ENCODE results near the gene PHACTR4. TPM values are rescaled to one million over a fixed set of nuclear protein-coding genes. Genes with fewer than 3 reads are reported as not detected.

Gene PHACTR4
- total and polyA plus RNA-seq, 10 of the 15 experiments (the other 5 are each of a cell fraction or from before 2014, with no cell fraction given) = 8.9 to 34.2 (median 12.5) TPM

- TF ChIP-seq IRF3 (IDR thresholded peaks at IDR 0.05) = no peak
These were observed 30.0 kb upstream of the PHACTR4 start (continued) for GRCh38 chr1:28339551-28339950.

DNA sequence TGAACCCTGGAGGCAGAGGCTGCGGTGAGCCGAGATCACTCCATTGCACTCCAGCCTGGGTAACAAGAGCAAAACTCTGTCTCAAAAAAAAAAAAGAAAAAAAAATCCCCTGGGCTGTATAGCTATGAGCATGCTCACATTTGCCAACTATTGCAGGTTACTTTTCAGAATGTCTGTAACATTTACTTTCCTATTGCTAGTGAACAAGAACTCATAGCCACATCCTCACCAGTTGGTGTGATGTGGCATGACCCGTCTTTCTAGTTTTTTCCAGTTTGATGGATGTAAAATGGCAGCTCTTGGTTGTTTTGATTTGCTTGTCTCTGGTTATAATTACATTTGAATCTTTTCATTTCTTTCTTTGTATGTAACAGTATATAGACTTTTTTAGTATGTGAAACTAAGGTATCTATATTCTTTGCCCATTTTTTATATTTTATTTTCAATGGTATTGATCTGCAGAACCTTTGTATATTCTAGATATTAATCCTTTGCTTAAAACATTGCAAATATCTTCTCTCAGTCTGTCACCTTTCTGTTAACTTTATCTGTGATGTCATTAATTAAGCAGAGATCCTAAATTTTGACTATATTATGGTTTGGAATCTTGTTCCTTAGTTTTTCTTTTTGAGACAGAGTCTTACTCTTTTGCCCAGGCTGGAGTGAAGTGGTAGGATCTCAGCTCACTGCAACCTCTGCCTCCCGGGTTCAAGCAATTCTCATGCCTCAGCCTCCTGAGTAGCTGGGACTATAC, 29.1 kb upstream of the PHACTR4 start:
- Histone ChIP-seq H2AFZ (ENCODE audit: control insufficient read depth, low read depth, low read length) (no peak overlapping the region), H3K4me1 (ENCODE audit: control insufficient read depth, insufficient read depth, low read length) (no peaks in the 10 kb centered on the region), H3K9me3 (replicated peaks; ENCODE audit: control insufficient read depth, insufficient read depth, low read length) (no peaks in the 10 kb centered on the region), H3K4me3 (no peak overlapping the region), H4K20me1 (ENCODE audit: control insufficient read depth, insufficient read depth) (no peaks in the 10 kb centered on the region), H3K27me3 (replicated peaks in 1 of 2; ENCODE audit: control insufficient read depth in 2 of 2, insufficient read depth in 2 of 2, low read length in 1 of 2) (no peaks in the 10 kb centered on the region), H3K36me3 (ENCODE audit: control insufficient read depth in 2 of 2, insufficient read depth in 2 of 2, low read length in 1 of 2) (no peaks in the 10 kb centered on the region), H3K4me2 (ENCODE audit: control insufficient read depth, insufficient read depth) (no peak overlapping the region), H3K79me2 (ENCODE audit: control insufficient read depth, insufficient read depth, low read length) (no peaks in the 10 kb centered on the region), H3K9ac (ENCODE audit: control insufficient read depth, insufficient read depth, low read length) (no peak overlapping the region), H3K27ac (ENCODE audit: control insufficient read depth, insufficient read depth) (no peak overlapping the region)
- in situ Hi-C loops (cut with MboI) = no loop called here
- ATAC-seq = no peak
- CTCF ChIA-PET = interaction anchor here (0.6 to 2.0 kb wide), 3 partner anchors 19 to 231 kb away, joined by 3 to 6 read pairs (median 4); no protein-coding TSS in a partner anchor
- POLR2A ChIA-PET = interaction anchor here (1.5 kb wide), 1 partner anchor 13 kb away, joined by 3 read pairs; no protein-coding TSS in a partner anchor
- intact Hi-C loops (cut with micrococcal nuclease; ENCODE audit: unreplicated experiment) = no loop called here
- no peak for DNase-seq (ENCODE audit: low read depth, low spot score)
- SMC1A ChIA-PET (ENCODE audit: uncharacterized antibody, unreplicated experiment) = interaction anchor here (1.2 to 2.6 kb wide), 3 partner anchors 12 to 91 kb away, joined by 3 to 8 read pairs (median 4); partner anchors contain the start of gene MED18
- no peak for FAIRE-seq
- 72% methylated on average over 4 of the region's 4 CpGs for WGBS (ENCODE audit: insufficient coverage, insufficient replicate concordance, low lambda C conversion rate, missing lambda C conversion rate)
- BruUV-seq (replicated peaks) = no TSS peak
- RAD21 ChIA-PET (ENCODE audit: unreplicated experiment) = no interaction called here
- TF ChIP-seq MXI1 (IDR thresholded peaks at IDR 0.05; ENCODE audit: low read depth, low read length) (no peak), KAT2A (conservative IDR thresholded peaks at IDR 0.05; ENCODE audit: control insufficient read depth, low read depth, low read length) (no peak), TCF3 (IDR thresholded peaks at IDR 0.05; ENCODE audit: borderline replicate concordance, insufficient read depth, low read depth, low read length) (no peak), YBX1 (IDR thresholded peaks at IDR 0.05) (no peak), FOS (IDR thresholded peaks at IDR 0.05; ENCODE audit: borderline replicate concordance, extremely low read depth, insufficient read length) (no peak), STAT1 (conservative IDR thresholded peaks at IDR 0.05) (no peak), E2F8 (IDR thresholded peaks at IDR 0.05; ENCODE audit: low read depth, partially characterized antibody) (no peak), CEBPB (IDR thresholded peaks at IDR 0.05; ENCODE audit: borderline replicate concordance in 1 of 2, low read depth in 2 of 2, low read length in 2 of 2) (no peak), USF2 (IDR thresholded peaks at IDR 0.05; ENCODE audit: borderline replicate concordance, low read depth, low read length) (no peak), ESRRA (IDR thresholded peaks at IDR 0.05; ENCODE audit: low read length) (no peak)
- TF ChIP-seq, protein P1, sequence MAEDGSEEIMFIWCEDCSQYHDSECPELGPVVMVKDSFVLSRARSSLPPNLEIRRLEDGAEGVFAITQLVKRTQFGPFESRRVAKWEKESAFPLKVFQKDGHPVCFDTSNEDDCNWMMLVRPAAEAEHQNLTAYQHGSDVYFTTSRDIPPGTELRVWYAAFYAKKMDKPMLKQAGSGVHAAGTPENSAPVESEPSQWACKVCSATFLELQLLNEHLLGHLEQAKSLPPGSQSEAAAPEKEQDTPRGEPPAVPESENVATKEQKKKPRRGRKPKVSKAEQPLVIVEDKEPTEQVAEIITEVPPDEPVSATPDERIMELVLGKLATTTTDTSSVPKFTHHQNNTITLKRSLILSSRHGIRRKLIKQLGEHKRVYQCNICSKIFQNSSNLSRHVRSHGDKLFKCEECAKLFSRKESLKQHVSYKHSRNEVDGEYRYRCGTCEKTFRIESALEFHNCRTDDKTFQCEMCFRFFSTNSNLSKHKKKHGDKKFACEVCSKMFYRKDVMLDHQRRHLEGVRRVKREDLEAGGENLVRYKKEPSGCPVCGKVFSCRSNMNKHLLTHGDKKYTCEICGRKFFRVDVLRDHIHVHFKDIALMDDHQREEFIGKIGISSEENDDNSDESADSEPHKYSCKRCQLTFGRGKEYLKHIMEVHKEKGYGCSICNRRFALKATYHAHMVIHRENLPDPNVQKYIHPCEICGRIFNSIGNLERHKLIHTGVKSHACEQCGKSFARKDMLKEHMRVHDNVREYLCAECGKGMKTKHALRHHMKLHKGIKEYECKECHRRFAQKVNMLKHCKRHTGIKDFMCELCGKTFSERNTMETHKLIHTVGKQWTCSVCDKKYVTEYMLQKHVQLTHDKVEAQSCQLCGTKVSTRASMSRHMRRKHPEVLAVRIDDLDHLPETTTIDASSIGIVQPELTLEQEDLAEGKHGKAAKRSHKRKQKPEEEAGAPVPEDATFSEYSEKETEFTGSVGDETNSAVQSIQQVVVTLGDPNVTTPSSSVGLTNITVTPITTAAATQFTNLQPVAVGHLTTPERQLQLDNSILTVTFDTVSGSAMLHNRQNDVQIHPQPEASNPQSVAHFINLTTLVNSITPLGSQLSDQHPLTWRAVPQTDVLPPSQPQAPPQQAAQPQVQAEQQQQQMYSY (CRISPR knock-in tag; IDR thresholded peaks at IDR 0.05) = no peak
